DMS79 (cell line): Measurements from ENCODE around the gene CCT8L2.
"Not testable (repeated sequence)": the region's sequence is repeated elsewhere in the genome, so short reads cannot be mapped to it uniquely, and the experiment has no call there.

Source experiments
- DNase-seq: peaks from one replicate; lab custom pipeline; 2025; lab: John Stamatoyannopoulos, UW

CCT8L2 gene

GRCh38 chr22:16559056-16559955 is 33.3 kb downstream of the CCT8L2 start:
- no peak for DNase-seq

DNA sequence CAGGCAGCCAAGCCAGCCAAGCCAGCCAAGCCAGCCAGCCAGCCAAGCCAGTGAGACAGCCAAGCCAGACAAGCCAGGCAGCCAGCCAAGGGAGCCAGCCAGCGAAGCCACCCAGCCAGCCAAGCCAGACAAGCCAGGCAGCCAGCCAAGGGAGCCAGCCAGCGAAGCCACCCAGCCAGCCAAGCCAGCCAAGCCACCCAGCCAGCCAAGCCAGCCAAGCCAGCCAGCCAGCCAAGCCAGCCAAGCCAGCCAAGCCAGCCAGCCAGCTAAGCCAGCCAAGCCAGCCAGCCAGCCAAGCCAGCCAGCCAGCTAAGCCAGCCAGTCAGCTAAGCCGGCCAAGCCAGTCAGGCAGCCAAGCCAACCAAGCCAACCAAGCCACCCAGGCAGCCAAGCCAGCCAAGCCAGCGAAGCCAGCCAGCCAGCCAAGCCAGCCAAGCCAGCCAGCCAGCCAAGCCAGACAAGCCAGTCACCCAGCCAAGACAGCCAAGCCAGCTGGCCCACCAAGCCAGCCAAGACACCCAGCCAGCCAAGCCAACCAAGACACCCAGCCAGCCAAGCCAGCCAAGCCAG is 34.1 kb downstream of the CCT8L2 start:
- DNase-seq, result not testable (repeated sequence)

GRCh38 chr22:16557511-16557910 is 35.1 kb downstream of the CCT8L2 start:
- DNase-seq, result not testable (repeated sequence)

- DNase-seq, result not testable (repeated sequence)
Observed at GRCh38 chr22:16555077-16555994, 37.3 kb downstream of the CCT8L2 start.

GRCh38 chr22:16543310-16543709 is 49.3 kb downstream of the CCT8L2 start:
- not testable (repeated sequence) for DNase-seq
